OCI-LY7 (cell line): ENCODE measurements around the gene CUBN. TPM values are rescaled to one million over a fixed set of nuclear protein-coding genes. Genes with fewer than 3 reads are reported as not detected.

Experiments used
- BruUV-seq: library from RNA; stranded (reverse); fragments of 400-500 nt; replicated peaks from 2 replicates; lab custom pipeline; 2021; lab: Mats Ljungman, UMichigan
- CTCF ChIA-PET: fragments of 300-600 bp; sonication (Branson Sonifier 250); formaldehyde crosslinking; loops from one replicate; lab custom pipeline; 2022; ENCODE audit warnings: antibody characterized with exemption; ENCODE audit not compliant: unreplicated experiment; lab: Charles Lee
- POLR2A ChIA-PET: fragments of 300-600 bp; sonication (Branson Sonifier 250); formaldehyde crosslinking; loops from one replicate; lab custom pipeline; 2022; ENCODE audit warnings: antibody characterized with exemption; lab: Charles Lee
- DNase-seq: peaks from one replicate; pipeline ENCODE4 v3.0.0-alpha.2; 2015; ENCODE audit warnings: low spot score
- H2AFZ ChIP-seq: fragments of 200-600 bp; sonication (generic), shearing (Covaris generic); 2 replicates; pipeline ENCODE4 v1.6.1; 2014; ENCODE audit warnings: mild to moderate bottlenecking, antibody characterized with exemption, low read length, moderate library complexity
- H3K27ac ChIP-seq: fragments of 200-600 bp; sonication (generic); 2 replicates; pipeline ENCODE4 v1.5.1; 2014; ENCODE audit warnings: mixed run types, low read depth, mild to moderate bottlenecking, moderate library complexity, low read length, inconsistent platforms; ENCODE audit not compliant: poor library complexity, severe bottlenecking
- H3K36me3 ChIP-seq: fragments of 200-600 bp; sonication (generic); 2 replicates; pipeline ENCODE4 v1.6.1; 2014; ENCODE audit warnings: mild to moderate bottlenecking, antibody characterized with exemption, low read length, moderate library complexity, mixed read lengths; ENCODE audit not compliant: insufficient read depth
- H3K4me1 ChIP-seq: fragments of 200-600 bp; sonication (generic); 2 replicates; pipeline ENCODE4 v1.5.1; 2014; ENCODE audit warnings: mild to moderate bottlenecking, low read length; ENCODE audit not compliant: insufficient read depth, poor library complexity, severe bottlenecking
- H3K4me2 ChIP-seq: fragments of 200-600 bp; sonication (generic); 2 replicates; pipeline ENCODE4 v1.6.1; 2014; ENCODE audit warnings: mild to moderate bottlenecking, low read length
- H3K4me3 ChIP-seq: fragments of 200-600 bp; sonication (generic); 2 replicates; pipeline ENCODE4 v1.5.1; 2014; ENCODE audit warnings: mild to moderate bottlenecking, low read depth, low read length; ENCODE audit not compliant: poor library complexity, severe bottlenecking
- H3K79me2 ChIP-seq: fragments of 200-600 bp; sonication (generic); 2 replicates; pipeline ENCODE4 v1.6.1; 2016; ENCODE audit warnings: low read depth, mild to moderate bottlenecking, low read length, moderate library complexity, mixed read lengths; ENCODE audit not compliant: insufficient read depth
- H3K9me2 ChIP-seq: fragments of 200-600 bp; sonication (generic); 2 replicates; pipeline ENCODE4 v1.6.1; 2016; ENCODE audit warnings: mild to moderate bottlenecking, low read length, mixed read lengths; ENCODE audit not compliant: insufficient read depth
- H3K9me3 ChIP-seq: fragments of 200-600 bp; sonication (generic); 2 replicates; pipeline ENCODE4 v1.6.1; 2014; ENCODE audit warnings: mild to moderate bottlenecking, mixed run types, low read length, mixed read lengths
- H4K20me1 ChIP-seq: fragments of 200-600 bp; sonication (generic); 2 replicates; pipeline ENCODE4 v1.6.1; 2014; ENCODE audit warnings: mild to moderate bottlenecking, antibody characterized with exemption, low read length, moderate library complexity, mixed read lengths; ENCODE audit not compliant: insufficient read depth
- EZH2phosphoT487 ChIP-seq: fragments of 200-600 bp; sonication (generic); IDR thresholded peaks from 2 replicates; pipeline ENCODE4 v1.6.1; 2018; ENCODE audit warnings: low read depth, borderline replicate concordance, mild to moderate bottlenecking, mixed run types, antibody characterized with exemption, low read length, moderate library complexity, mixed read lengths
- intact Hi-C: fragments of 100-400 bp; cut with micrococcal nuclease; formaldehyde crosslinking; loops from one replicate; pipeline ENCODE4 v1.10.0; 2022; ENCODE audit not compliant: unreplicated experiment
- total RNA-seq, 2 experiments: library from RNA; depleted of rRNA in 1 of 2; stranded (reverse); fragments of >200 nt in 1 of 2; shearing (Covaris generic) in 1 of 2; gene quantifications; 2 replicates each; pipeline ENCODE4 v1.2.3, GENCODE V29; 2014 to 2022
- TF ChIP-seq, protein P1 (sequence below): fragments of 200-600 bp; sonication (generic); conservative IDR thresholded peaks from 2 replicates; pipeline ENCODE4 v1.5.1; 2014; ENCODE audit warnings: mild to moderate bottlenecking, antibody characterized with exemption, low read length, moderate library complexity, mixed read lengths

CUBN gene
- total RNA-seq, 2 experiments from 2014 or later = 0.13 to 0.25 TPM

DNA sequence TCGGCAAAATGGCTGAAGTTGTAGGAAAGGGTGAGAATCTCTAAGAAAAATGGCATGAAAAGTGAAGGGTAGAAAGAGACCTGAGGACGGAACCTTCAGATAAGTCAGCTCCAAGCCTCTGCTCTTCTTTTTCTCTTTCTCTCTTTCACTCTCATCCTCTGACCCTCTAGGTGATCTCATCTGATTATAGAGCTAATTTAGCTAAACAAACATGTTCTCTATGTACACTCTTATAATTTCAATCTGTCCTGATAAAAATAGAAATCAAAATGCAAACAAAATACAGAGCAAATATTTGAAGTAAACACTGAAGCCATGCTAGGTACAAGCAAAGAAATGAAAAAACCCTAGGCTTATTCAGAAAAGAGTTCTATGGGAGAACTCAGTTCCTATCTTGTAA lies 14.4 kb upstream of the CUBN start:
- Histone ChIP-seq H3K27ac (no peak overlapping the region), H4K20me1 (no peaks in the 10 kb centered on the region), H2AFZ (no peak overlapping the region), H3K79me2 (no peaks in the 10 kb centered on the region), H3K4me3 (no peak overlapping the region), H3K4me1 (no peaks in the 10 kb centered on the region), H3K4me2 (no peak overlapping the region), H3K36me3 (no peaks in the 10 kb centered on the region), H3K9me2 (no peaks in the 10 kb centered on the region), H3K9me3 (no peaks in the 10 kb centered on the region)
- BruUV-seq = no TSS peak
- CTCF ChIA-PET = no interaction called here
- DNase-seq = no peak
- POLR2A ChIA-PET = interaction anchor here (2.3 kb wide), 1 partner anchor 13 kb away, joined by 7 read pairs; no protein-coding TSS in a partner anchor
- intact Hi-C loops = no loop called here
- TF ChIP-seq, protein P1, sequence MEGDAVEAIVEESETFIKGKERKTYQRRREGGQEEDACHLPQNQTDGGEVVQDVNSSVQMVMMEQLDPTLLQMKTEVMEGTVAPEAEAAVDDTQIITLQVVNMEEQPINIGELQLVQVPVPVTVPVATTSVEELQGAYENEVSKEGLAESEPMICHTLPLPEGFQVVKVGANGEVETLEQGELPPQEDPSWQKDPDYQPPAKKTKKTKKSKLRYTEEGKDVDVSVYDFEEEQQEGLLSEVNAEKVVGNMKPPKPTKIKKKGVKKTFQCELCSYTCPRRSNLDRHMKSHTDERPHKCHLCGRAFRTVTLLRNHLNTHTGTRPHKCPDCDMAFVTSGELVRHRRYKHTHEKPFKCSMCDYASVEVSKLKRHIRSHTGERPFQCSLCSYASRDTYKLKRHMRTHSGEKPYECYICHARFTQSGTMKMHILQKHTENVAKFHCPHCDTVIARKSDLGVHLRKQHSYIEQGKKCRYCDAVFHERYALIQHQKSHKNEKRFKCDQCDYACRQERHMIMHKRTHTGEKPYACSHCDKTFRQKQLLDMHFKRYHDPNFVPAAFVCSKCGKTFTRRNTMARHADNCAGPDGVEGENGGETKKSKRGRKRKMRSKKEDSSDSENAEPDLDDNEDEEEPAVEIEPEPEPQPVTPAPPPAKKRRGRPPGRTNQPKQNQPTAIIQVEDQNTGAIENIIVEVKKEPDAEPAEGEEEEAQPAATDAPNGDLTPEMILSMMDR = no peak
- TF ChIP-seq EZH2phosphoT487 = no peak

DNA sequence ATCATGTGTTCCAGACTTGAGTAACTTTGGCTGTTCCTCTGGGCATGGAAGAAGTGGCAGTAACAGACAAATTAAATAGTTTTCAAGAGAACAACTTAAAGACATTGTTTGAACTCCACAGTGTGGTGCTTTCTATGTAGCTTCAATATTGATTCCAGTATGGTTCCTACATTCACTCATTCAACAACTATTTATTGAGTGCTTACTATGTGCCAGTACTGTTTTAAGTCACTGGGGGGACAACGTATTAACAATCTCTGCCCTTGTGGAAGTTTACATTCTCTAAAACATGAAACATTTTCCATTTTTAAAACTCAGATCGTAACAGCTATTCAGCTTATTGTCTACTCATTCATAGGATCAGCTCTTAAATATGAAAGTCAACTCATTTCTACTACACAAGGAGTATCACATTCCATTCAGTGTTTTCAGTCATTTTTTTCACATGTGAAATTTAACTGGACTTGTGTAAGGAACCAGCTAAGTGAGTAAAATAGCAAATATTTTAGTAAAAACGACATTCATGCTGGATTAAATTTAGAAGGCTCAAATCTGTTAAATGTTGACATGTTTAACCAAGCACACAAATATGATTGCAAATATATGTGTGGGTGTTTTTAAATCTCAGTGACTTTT lies 13.6 kb upstream of the CUBN start:
- intact Hi-C loops = no loop called here
- POLR2A ChIA-PET = interaction anchor here (2.3 kb wide), 1 partner anchor 14 kb away, joined by 7 read pairs; no protein-coding TSS in a partner anchor
- no peaks in the 10 kb centered on the region for H3K36me3 ChIP-seq
- no TSS peak for BruUV-seq
- no peak overlapping the region for H3K4me2 ChIP-seq
- no peaks in the 10 kb centered on the region for H3K9me2 ChIP-seq
- no peak overlapping the region for H3K4me3 ChIP-seq
- no peak for DNase-seq
- H3K79me2 ChIP-seq = no peaks in the 10 kb centered on the region
- TF ChIP-seq, protein P1 = no peak
- no peak for TF ChIP-seq EZH2phosphoT487
- no peak overlapping the region for H3K27ac ChIP-seq
- CTCF ChIA-PET = no interaction called here
- H3K9me3 ChIP-seq = no peaks in the 10 kb centered on the region
- H2AFZ ChIP-seq = no peak overlapping the region
- H3K4me1 ChIP-seq = no peaks in the 10 kb centered on the region
- no peaks in the 10 kb centered on the region for H4K20me1 ChIP-seq

DNA sequence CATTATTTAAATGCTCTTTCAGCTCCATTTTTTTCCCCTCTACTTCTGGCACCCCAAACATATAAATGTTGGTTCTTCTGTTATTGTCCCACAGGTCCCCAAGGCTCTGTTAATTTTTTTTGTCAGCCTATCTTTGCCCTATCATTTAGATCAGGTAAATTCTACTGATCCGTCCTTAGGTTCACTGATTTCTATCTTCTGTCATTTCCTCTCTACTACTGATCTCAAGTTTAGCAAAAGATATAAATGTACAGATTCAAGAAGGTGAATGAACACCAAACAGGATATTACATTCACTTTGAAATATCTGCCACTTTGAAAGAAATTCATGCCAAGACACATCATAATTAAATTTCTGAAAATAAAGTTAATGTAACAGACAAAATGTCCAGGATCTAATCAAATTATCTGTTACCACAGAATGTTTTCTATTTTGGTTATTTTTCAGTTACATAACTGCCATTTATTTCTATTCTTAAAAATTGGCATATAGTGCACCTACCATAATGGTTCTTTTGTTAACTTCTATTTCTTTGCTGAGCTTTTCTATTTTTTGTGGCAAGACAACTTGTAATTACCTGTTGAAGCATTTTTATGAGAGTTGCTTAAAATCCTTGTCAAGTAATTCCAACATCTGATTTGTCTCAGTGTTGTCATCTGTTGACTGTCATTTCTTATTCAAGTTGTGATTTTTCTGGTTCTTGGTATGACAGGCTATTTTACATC lies 12.1 kb upstream of the CUBN start:
- H3K27ac ChIP-seq = no peak overlapping the region
- H3K36me3 ChIP-seq = no peaks in the 10 kb centered on the region
- no peak overlapping the region for H3K4me2 ChIP-seq
- no TSS peak for BruUV-seq
- no peaks in the 10 kb centered on the region for H3K9me3 ChIP-seq
- no peaks in the 10 kb centered on the region for H3K9me2 ChIP-seq
- no peak overlapping the region for H2AFZ ChIP-seq
- H4K20me1 ChIP-seq = no peaks in the 10 kb centered on the region
- TF ChIP-seq EZH2phosphoT487 = no peak
- TF ChIP-seq, protein P1 = no peak
- H3K4me3 ChIP-seq = no peak overlapping the region
- POLR2A ChIA-PET = interaction anchor here (0.7 kb wide), 1 partner anchor 14 kb away, joined by 3 read pairs; no protein-coding TSS in a partner anchor
- H3K79me2 ChIP-seq = no peaks in the 10 kb centered on the region
- DNase-seq = no peak
- CTCF ChIA-PET = no interaction called here
- intact Hi-C loops = no loop called here
- H3K4me1 ChIP-seq = no peaks in the 10 kb centered on the region
